Measurements from ENCODE around the gene GSAP.

- no peak for TF ChIP-seq CTCF (IDR thresholded peaks at IDR 0.05)
- TF ChIP-seq POLR2A (IDR thresholded peaks at IDR 0.05), result no peak
These were observed 88.8 kb downstream of the GSAP start for GRCh38 chr7:77327067-77327931.

All from ovary (tissue), 3 donors.